CMK (cell line): ENCODE data around the gene PACSIN1.
"Not testable (repeated sequence)": the region's sequence is repeated elsewhere in the genome, so short reads cannot be mapped to it uniquely, and the experiment has no call there.

Experiments used
- DNase-seq: peaks from one replicate; pipeline ENCODE4 v3.0.0-alpha.2; 2010; ENCODE audit warnings: low read depth

PACSIN1 gene

DNA sequence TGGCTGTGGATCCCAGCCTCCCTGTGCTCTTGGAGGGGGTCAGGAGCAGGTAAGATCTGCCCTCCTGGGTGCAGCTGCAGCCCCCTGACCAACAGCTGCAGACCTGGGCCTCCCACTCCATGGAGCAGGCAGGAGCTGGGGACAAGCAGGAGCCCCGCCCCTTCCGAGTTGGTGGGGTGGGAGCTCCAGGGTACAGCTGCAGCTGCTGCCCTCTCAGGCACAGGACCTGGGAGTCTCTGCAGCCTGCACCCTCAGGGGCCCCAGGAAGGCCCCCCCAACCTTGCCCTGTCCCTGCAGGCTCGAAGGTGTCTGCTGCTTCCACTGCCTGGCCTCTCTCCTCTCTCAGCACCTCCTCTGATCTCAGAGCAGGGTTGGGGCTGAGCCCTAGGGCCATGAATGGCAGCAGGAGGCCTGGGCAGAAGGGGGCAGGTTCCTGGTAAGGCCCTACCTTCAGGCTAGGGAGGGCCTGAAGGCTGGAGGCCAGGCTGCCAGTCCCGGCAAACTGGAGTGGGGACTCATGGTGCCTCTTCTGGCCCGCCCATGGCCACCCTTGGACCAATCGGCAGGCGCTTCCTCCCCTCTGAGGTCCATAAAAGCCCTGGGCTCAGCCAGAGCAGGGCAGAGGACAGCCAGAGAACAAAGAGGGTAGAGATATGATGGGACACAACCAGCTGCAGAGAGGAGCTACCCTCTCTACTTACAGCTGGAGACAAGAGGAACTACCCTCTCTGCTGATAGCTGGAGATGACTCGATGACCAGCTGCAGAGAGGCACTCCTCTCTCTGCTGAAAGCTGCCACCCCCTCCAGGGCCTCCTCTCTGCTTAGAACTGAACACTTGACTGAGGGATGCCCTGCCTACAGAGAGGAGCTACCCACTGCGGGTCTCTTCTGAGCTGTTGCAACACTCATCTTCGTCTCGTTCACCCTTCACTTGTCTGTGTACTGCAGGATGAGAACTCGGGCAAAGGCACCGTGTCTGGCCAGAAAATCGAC is 7.8 kb upstream of the PACSIN1 start:
- no peak for DNase-seq

DNA sequence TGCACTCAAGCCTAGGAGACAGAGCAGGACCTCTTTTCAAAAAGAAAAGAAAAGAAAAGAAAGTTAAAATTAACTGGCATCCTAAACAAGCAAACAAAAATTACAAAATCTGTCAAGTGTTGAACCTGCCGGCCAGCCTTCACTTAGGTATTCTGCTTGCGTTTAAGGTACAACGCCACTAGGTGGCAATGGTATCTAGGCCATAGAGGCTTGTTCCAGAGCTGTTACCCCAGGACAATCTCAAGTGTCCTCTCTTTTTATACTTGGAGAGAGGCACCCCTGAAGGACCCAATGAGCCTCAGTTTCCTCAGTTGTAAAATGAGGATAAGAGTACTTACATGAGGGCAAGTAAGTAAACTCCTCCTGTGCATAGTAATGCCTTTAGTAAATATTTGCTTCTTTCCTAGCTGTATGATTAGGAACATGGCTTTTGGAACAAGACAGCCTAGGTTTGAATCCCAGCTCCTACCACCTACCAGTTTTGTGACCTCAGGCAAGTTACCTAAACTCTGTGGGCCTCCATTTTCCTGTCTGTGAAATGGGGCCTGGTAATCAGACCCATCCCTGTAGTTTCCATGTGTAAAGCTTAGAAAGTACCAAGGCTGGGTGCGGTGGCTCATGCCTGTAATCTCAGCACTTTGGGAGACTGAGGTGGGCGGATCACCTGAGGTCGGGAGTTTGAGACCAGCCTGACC is 5.8 kb upstream of the PACSIN1 start:
- DNase-seq, result peak; percentile 41

DNA sequence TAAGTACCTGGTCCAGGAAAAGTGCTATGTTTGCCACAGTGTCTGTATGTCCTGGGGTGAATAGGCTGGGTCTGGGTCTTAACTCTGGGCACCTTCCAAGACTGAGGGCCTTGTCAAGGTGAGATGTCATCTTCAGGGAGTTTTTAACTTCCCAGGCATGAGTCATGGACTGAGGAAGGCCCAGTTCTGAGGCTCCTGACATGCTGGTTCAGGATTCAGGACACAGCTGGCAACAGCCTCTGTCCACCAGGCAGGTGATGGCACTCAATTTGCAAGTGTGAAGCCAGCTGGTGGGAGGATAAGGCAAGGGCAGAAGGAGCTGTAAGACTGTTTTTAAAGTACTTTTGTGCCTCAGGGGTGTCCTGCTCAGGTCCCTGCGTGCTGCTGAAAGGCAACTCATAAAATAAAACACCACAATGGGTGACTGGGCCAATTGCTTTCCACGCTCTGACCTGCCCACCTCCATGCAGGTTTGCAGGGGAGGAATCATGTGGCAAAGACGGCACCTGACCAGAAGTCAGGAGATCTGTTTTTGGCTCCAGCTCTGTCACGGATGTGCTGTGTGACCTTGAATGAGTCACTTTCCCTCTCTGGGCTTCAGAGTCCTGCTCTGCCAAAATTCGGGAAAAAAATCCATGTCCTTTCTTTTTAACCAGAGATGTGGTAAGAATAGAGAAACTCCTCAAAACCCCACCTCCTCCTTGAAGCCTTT is 4.9 kb upstream of the PACSIN1 start:
- no peak for DNase-seq

DNA sequence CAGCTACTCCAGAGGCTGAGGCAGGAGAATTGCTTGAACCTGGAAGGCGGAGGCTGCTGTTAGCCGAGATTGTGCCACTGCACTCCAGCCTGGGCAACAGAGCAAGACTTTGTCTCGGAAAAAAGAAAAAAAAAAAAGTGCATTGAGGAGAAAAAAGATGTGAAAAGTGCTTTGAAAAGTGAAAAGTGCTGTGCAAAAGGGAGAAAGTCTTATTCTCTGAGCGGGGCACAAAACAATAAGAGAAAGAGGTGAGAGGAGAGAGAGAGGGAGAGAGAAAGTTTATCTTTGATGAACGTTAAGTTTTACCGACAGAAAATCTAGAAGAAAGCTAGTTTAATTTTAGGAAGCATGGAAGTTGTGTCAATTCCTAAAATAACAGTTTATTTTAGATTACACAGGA is 3.9 kb upstream of the PACSIN1 start:
- no peak for DNase-seq

DNA sequence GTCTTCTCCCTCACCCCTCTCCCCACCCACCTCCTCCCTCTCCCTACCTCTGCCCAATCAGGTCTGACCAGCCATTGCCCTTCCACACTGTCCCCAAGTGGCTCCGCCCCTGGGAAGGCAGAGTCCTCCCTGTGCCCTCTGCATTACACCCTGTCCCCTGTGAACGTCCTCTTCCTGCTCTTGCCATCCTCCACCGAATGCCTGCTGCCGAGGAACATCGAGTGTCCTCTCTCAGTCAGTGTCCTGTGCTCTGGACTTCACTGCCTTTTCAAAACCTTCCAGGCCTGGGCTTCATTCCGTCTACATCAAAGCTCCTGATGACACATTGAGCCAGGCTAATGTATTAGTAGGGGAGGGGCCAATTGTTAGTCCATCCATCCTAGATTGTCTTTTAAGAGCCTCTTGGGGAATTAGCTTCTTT is 3.3 kb upstream of the PACSIN1 start:
- peak; percentile 57 for DNase-seq

DNA sequence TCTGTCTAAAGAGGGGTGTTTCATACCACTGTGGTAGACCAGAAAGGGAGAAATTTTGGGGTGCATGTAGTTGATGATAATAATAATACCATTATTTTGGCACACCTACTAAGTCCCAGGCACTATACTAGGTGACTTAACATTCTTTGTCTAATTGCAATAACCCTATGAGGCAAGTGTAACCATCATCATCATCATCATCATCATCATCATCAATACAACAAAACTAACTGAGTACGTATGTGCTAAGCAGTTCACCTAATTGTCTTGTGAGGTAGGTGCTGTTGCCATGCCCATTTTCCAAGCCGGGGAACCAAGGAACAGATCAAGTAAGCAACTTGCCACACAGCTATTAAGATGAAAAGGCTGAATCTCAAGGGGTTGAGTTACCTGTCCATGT is 2.6 kb upstream of the PACSIN1 start:
- DNase-seq, result no peak

- no peak for DNase-seq
Measured at GRCh38 chr6:34463849-34464248, 2.0 kb upstream of the PACSIN1 start.

DNA sequence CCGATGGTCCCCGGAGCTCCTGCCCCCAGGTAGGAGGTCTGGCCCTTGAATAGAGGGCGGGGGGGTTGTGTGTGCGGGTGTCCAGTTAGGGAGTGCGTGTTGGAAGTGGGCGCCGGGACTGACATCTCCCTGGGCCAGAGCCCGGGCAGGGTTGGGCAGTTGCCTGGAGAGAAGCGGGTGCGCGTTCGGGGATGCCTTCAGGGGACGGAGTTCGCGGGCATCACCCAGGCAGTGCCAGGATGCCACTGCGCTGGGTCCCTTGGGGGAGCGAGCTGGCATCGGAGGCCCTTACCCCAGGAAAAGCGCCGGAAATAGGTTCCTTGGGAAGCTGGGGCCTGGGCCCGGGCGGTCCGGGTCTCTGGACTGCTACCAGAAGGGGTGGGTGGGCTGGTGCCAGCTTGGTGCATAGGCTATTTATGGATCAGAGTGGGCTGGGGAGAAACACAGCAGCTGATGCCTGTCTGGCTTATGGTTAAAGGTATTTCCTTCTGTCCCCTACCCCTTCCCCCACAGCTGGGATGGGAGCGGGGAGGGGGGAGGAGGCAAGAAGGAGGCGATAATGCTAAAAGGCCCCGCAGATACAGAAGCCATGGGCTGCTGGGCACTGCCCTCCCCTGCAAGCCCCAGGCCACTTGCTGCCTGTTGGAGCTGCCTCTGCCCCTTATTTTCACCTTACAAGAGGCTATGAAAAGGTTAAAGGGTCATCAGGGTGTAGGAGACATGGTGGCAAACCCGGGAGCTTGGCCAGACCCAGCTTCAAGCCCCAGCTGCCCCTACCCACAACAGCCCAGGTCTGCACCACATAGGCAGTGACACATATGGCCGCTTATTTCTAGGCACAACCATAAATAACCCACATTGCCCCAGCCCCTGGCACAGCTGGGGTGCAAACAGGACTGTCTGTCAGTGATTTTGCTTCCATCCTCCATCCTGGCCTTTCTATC is 638 bp downstream of the PACSIN1 start:
- no peak for DNase-seq

GRCh38 chr6:34468378-34468892 is 2.6 kb downstream of the PACSIN1 start:
- no peak for DNase-seq

DNA sequence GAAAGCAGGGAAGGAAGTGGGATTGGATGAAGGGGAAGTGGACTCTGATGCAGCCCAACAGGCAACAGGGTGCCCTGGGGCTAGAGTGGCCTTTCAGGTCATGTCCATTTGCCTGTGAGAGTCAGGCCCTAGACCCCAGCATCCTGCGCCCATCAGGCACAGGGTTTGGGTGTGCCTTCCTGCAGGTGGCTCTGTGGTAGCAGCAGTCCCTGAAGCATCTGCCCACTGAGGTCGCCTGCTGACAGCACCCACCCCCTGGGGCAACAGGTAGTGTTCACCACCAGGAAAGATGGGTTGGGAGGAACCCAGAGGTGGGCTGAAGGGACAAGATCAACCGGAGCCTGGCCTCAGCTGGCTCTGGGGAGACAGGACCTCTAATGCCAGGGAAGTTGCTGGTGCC is 3.6 kb downstream of the PACSIN1 start:
- no peak for DNase-seq

DNA sequence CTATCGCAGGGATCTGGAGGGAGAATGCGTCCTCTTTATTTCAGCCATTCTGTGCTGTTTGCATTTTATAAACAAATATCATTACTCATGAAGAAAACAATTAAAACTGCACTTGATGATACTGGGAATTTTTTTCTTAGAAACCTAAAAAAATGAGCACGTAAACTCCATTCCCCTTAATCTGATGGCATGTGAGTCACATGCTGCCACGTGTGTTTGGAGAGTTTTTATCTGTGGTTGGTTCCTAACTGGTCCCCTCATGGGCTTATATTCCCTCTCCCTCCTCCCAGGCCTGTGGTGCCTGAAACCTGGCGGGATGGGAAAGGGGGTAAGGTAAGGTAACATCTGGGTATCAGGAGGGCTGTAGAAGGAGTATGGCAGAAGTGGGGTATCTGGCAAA is 6.5 kb downstream of the PACSIN1 start:
- no peak for DNase-seq

DNA sequence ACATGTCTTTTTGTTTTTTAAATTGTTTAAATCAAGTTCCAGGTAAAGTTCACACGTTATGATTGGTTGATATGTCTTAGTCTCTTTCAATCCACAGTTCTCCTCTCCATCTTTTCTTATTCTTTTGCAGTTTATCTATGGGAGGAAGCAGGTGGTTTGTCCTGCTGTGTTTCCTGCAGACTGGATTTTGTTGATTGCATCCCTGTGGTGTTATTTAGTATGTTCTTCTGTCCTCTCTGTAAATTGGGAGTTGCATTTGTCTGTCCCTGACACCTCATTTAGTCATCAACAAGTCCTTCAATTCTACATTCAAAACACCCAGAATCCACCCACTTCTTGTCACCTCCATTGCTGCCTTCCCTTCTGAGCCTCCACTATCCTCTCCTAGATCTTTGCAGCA is 8.1 kb downstream of the PACSIN1 start:
- DNase-seq, result no peak

- no peak for DNase-seq
Measured at GRCh38 chr6:34474754-34475153, 8.9 kb downstream of the PACSIN1 start.

DNA sequence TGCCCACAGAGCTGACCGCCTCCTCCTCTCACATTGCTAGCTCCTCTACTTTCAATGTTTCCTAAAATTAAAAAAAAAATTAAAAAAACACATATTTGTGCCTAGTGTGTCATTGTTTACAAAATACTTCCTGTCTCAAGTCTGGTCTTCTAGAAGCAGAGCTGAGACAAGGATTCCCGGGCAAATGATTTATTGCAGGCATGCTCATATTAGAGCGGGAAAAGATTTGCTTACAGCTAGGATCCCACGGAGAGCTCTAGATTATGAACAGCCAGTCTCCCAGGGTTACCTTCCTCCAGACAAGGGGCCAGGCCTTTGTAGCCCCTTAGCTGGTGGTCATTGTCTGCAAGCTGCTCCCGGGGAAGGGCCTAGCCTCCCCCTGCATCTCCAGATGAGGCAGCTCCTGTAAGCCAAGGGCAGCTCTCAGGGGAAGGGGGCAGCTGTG is 9.4 kb downstream of the PACSIN1 start:
- no peak for DNase-seq

- DNase-seq, result no peak
Measured at GRCh38 chr6:34475767-34476328, 10.0 kb downstream of the PACSIN1 start.

DNA sequence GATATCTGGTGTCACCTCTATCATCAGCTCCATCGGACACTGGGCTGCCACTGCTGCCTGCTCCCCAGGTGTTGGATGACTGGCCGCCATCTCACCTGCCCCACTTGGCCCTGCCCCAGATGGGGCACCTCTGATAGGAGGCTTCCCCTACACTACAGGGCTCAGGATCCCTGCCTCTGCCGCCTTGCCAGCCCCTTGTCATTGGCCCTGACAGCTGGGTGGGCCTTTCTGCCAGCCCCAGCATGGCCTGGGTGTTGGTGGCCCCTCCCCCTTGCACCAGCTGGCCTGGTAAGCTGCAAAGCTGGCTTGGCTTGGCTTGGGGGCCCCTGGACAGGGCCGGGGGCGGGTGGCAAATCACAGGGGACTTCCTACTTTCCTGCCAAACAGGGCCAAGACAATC is 10.6 kb downstream of the PACSIN1 start:
- no peak for DNase-seq

DNA sequence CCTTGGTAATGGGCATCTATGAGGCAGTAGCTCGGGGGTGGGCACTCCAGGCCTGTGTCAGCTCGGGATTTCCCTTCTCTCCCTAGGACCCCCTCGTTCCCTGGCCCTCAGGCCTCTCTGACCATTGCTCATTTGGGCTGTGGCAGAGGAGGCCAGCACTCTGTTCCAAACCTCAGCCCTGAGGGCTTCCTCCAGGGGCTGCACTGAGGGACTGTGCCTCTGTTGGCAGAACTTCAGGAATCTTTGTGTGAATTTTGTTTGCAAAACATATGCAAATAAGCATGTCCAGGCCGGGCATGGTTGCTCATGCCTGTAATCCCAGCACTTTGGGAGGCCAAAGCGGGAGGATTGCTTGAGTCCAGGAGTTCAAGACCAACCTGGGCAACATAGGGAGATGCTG is 11.0 kb downstream of the PACSIN1 start:
- no peak for DNase-seq

GRCh38 chr6:34478796-34479195 is 12.9 kb downstream of the PACSIN1 start:
- no peak for DNase-seq

DNA sequence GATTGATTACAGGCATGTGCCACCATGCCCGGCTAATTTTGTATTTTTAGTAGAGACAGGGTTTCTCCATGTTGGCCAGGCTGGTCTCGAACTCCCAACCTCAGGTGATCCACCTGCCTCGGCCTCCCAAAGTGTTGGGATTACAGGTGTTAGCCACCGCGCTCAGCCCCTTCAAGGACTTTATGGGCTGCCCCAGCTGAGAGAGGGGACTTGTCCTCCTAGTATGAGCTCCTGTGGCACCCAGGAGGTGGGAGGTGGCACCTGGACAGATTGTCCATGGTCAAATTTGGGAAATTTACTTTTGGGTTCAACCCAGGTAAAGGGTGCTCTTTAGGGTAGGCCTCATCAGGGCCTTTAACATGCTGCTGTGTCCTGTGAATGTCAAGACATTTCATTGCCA is 17.9 kb downstream of the PACSIN1 start:
- DNase-seq, result not testable (repeated sequence)

DNA sequence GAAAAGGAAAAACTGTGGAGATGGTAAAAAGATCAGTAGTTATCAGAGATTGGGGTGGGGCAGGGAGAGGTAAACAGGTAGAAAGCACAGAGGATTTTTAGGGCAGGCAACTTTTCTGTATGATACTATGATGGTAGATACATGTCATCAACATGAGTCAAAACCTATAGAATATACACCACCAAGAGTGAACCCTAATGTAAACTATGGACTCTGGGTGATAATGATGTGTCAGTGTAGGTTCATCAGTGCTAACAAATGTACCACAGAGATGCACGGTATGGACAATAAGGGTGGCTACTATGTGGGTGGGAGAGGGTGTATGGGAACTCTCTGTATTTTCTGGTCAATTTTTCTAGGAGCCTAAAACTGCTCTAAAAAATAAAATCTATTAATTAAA is 18.5 kb downstream of the PACSIN1 start:
- DNase-seq, result no peak

DNA sequence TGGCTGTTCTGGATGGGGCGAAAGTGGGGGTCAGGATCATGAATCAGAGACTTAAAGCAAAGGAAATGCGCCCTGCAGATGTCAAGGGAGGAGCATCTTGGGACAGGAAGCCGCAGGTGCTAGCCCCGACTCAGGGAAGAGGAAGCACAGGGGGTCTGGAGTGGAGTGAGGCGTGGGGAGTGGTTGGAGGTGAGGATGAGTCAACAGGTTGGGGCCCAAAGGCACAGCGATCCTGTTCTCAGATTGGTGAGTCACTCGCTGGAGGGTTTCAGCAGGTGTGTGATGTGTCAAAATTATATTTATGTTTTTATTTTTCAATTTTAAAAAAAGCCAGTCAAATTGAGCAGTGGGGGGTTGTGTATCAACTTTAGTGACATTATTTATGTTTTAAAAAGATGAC is 19.0 kb downstream of the PACSIN1 start:
- no peak for DNase-seq
